OCI-LY7 (cell line): ENCODE measurements around the gene XAB2.

Source experiments
- CTCF ChIP-seq: fragments of 200-600 bp; sonication (generic); conservative IDR thresholded peaks from 2 replicates; pipeline ENCODE4 v1.5.1; 2014; ENCODE audit warnings: mild to moderate bottlenecking, antibody characterized with exemption, low read length, moderate library complexity, mixed read lengths
- EZH2phosphoT487 ChIP-seq: fragments of 200-600 bp; sonication (generic); IDR thresholded peaks from 2 replicates; pipeline ENCODE4 v1.6.1; 2018; ENCODE audit warnings: low read depth, borderline replicate concordance, mild to moderate bottlenecking, mixed run types, antibody characterized with exemption, low read length, moderate library complexity, mixed read lengths

DNA sequence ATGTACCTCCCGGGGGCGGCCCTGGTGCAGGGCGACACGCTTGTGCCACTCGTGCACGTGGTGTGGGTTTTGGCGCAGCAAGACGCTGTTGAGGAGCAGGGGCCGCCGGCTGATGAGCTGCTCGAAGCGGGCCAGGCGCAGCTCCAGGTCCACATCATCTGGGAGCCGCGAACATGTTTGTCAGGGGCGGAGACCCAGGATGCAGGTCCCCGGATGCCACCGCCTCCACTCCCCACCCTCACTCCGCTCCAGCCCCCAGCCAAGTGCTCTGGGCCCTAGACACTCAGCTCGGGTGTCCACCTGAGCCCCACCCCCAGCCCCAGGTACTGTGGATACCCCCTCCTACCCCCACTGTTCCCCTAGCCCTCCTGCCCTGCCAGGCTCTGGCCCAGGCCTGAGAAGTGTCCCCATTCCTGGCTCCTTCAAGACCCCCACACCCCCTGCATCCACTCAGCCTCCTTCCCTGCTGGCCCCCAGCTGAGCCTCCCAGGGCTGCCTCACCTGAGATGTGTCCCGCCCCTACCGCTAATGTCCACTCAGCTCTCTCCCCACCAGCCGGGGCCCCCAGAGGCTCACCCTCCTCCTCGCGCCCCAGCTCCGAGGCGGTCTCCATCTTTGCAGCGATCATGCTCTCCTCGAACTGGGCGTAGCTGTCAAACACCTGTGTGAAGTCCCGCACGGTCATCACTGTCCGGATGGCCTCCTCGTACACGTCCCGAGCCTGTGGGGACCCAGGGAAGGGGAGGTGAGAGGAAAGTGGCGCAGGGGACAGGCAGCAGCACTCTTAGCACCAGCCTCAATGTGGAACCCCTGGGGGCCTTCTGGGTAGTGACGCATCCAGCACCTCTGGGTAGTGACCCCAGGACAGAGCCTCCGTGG is 5.4 kb downstream of the XAB2 start:
- TF ChIP-seq CTCF (no peak), EZH2phosphoT487 (no peak)
